Measurements from ENCODE around the gene ARHGEF2. TPM values are rescaled to one million over a fixed set of nuclear protein-coding genes. Genes with fewer than 3 reads are reported as not detected.
A peak's percentile ranks its signal among the peaks of the same experiment; 100 is the strongest.

ARHGEF2 gene
- total and polyA plus RNA-seq, 10 of the 15 experiments (the other 5 are each of a cell fraction or from before 2014, with no cell fraction given), result 8.1 to 113 (median 69.9) TPM

DNA sequence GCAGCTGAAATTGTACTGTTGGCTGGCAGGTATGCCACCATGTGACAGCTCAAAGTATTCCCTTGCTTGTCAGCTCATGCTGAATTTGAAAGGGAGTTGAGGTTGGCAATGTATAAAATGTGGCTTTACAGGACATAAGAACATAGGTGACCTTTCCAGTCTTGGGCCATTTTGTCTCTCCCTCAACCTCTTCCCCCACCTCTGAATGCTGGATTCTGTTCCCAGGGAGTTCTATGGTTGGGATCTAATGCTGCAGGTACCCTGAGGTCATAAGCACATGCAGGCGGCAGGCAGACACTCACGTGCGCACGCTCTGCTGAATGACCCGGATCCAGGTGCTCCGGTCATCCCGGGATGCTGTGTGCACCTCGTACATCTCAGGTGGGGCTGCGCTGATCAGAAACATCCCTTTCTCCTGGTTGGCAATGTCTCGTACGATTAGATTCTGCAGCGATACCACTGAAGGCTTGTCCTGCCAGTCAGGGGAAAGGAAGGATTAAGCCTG lies 20.9 kb downstream of the ARHGEF2 start:
- FAIRE-seq (no peak), DNase-seq (ENCODE audit: low read depth, low spot score) (no peak), ATAC-seq (no peak)
- POLR2A ChIA-PET, result interaction anchor here (0.7 to 8.4 kb wide), 8 partner anchors 9 to 23 kb away, joined by 3 to 180 read pairs (median 5); partner anchors contain the start of genes ARHGEF2 and KHDC4
- Histone ChIP-seq H4K20me1 (ENCODE audit: control insufficient read depth, insufficient read depth) (no peaks in the 10 kb centered on the region), H2AFZ (ENCODE audit: control insufficient read depth, low read depth, low read length) (no peak overlapping the region), H3K4me3 (no peak overlapping the region), H3K9me3 (replicated peaks; ENCODE audit: control insufficient read depth, insufficient read depth, low read length) (no peaks in the 10 kb centered on the region), H3K9ac (ENCODE audit: control insufficient read depth, insufficient read depth, low read length) (no peak overlapping the region), H3K4me2 (ENCODE audit: control insufficient read depth, insufficient read depth) (no peak overlapping the region), H3K79me2 (ENCODE audit: control insufficient read depth, insufficient read depth, low read length) (peaks cover 1% of the 10 kb centered on the region), H3K27ac (ENCODE audit: control insufficient read depth, insufficient read depth) (no peak overlapping the region), H3K27me3 (replicated peaks in 1 of 2; ENCODE audit: control insufficient read depth in 2 of 2, insufficient read depth in 2 of 2, low read length in 1 of 2) (no peaks in the 10 kb centered on the region), H3K36me3 (ENCODE audit: control insufficient read depth in 2 of 2, insufficient read depth in 2 of 2, low read length in 1 of 2) (peaks cover 35 to 58% of the 10 kb centered on the region in 2 experiments), H3K4me1 (ENCODE audit: control insufficient read depth, insufficient read depth, low read length) (peaks cover 34% of the 10 kb centered on the region)
- TSS peak; percentile 48 for BruUV-seq (replicated peaks)
- no peak for TF ChIP-seq ZNF384 (IDR thresholded peaks at IDR 0.05; ENCODE audit: borderline replicate concordance, low read depth, low read length)
- peak; percentile 27; the same call in 1 of the 2 replicates for TF ChIP-seq POLR2A (IDR thresholded peaks at IDR 0.05; ENCODE audit: low read depth, low read length)
- 95% methylated on average over 12 of the region's 12 CpGs for WGBS (ENCODE audit: insufficient coverage, insufficient replicate concordance, low lambda C conversion rate, missing lambda C conversion rate)
- RAD21 ChIA-PET (ENCODE audit: unreplicated experiment), result interaction anchor here (0.8 to 7.5 kb wide), 4 partner anchors 12 to 19 kb away, joined by 5 to 72 read pairs (median 22); partner anchors contain the start of gene ARHGEF2
- SMC1A ChIA-PET (ENCODE audit: uncharacterized antibody, unreplicated experiment), result interaction anchor here (0.7 to 9.7 kb wide), 9 partner anchors 8 to 107 kb away, joined by 3 to 152 read pairs (median 4); partner anchors contain the start of gene ARHGEF2
- CTCF ChIA-PET, result interaction anchor here (0.8 to 2.5 kb wide), 4 partner anchors 11 to 20 kb away, joined by 3 to 7 read pairs (median 6); no protein-coding TSS in a partner anchor
- in situ Hi-C loops (cut with MboI), result no loop called here
- intact Hi-C loops (cut with micrococcal nuclease; ENCODE audit: unreplicated experiment), result no loop called here

DNA sequence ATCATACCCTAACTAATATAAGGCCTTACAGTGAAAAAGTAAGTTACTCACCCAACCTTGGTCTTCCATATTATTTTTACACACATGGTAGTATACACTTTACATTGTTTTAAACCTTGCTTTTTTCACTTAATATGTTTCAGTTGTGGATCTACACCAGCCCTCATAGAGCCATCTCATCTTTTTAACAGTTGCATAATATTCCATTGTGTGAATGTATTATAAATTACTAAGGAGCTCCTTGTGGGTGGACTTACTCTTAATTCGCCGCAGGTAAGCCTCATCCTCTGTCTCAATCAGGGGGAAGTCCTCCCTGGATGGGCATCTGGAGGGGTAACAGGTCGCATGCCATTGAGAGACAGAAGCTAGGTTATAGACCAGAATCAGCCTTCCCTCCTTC lies 23.7 kb downstream of the ARHGEF2 start:
- in situ Hi-C loops (cut with MboI), result no loop called here
- RAD21 ChIA-PET (ENCODE audit: unreplicated experiment), result interaction anchor here (1.8 kb wide), 1 partner anchor 16 kb away, joined by 5 read pairs; no protein-coding TSS in a partner anchor
- POLR2A ChIA-PET, result interaction anchor here (0.6 to 1.0 kb wide), 3 partner anchors 9 to 173 kb away, joined by 3 read pairs; no protein-coding TSS in a partner anchor
- Histone ChIP-seq H2AFZ (ENCODE audit: control insufficient read depth, low read depth, low read length) (no peak overlapping the region), H3K4me3 (no peak overlapping the region), H3K36me3 (ENCODE audit: control insufficient read depth in 2 of 2, insufficient read depth in 2 of 2, low read length in 1 of 2) (peaks cover 45 to 59% of the 10 kb centered on the region in 2 experiments), H3K9ac (ENCODE audit: control insufficient read depth, insufficient read depth, low read length) (no peak overlapping the region), H4K20me1 (ENCODE audit: control insufficient read depth, insufficient read depth) (no peaks in the 10 kb centered on the region), H3K4me1 (ENCODE audit: control insufficient read depth, insufficient read depth, low read length) (peaks cover 9% of the 10 kb centered on the region), H3K4me2 (ENCODE audit: control insufficient read depth, insufficient read depth) (no peak overlapping the region), H3K79me2 (ENCODE audit: control insufficient read depth, insufficient read depth, low read length) (no peaks in the 10 kb centered on the region; the same call in none of the 2 replicates), H3K9me3 (replicated peaks; ENCODE audit: control insufficient read depth, insufficient read depth, low read length) (no peaks in the 10 kb centered on the region), H3K27ac (ENCODE audit: control insufficient read depth, insufficient read depth) (no peak overlapping the region), H3K27me3 (replicated peaks in 1 of 2; ENCODE audit: control insufficient read depth in 2 of 2, insufficient read depth in 2 of 2, low read length in 1 of 2) (no peaks in the 10 kb centered on the region)
- 100% methylated on average over 3 of the region's 3 CpGs for WGBS (ENCODE audit: insufficient coverage, insufficient replicate concordance, low lambda C conversion rate, missing lambda C conversion rate)
- SMC1A ChIA-PET (ENCODE audit: uncharacterized antibody, unreplicated experiment), result interaction anchor here (0.9 to 9.7 kb wide), 5 partner anchors 8 to 23 kb away, joined by 3 to 152 read pairs (median 3); partner anchors contain the start of gene ARHGEF2
- no peak for FAIRE-seq
- no TSS peak for BruUV-seq (replicated peaks)
- intact Hi-C loops (cut with micrococcal nuclease; ENCODE audit: unreplicated experiment), result no loop called here
- CTCF ChIA-PET, result interaction anchor here (0.6 to 1.4 kb wide), 3 partner anchors 27 to 72 kb away, joined by 3 to 4 read pairs (median 3); no protein-coding TSS in a partner anchor
- DNase-seq (ENCODE audit: low read depth, low spot score), result no peak
- no peak for ATAC-seq
- TF ChIP-seq SP1 (IDR thresholded peaks at IDR 0.05; ENCODE audit: low read depth, low read length), result no peak
- no peak for TF ChIP-seq SPI1 (IDR thresholded peaks at IDR 0.05; ENCODE audit: borderline replicate concordance, insufficient read depth, low read depth, low read length)
- no peak for TF ChIP-seq CREB1 (IDR thresholded peaks at IDR 0.05; ENCODE audit: low read depth)
- TF ChIP-seq, protein P1, sequence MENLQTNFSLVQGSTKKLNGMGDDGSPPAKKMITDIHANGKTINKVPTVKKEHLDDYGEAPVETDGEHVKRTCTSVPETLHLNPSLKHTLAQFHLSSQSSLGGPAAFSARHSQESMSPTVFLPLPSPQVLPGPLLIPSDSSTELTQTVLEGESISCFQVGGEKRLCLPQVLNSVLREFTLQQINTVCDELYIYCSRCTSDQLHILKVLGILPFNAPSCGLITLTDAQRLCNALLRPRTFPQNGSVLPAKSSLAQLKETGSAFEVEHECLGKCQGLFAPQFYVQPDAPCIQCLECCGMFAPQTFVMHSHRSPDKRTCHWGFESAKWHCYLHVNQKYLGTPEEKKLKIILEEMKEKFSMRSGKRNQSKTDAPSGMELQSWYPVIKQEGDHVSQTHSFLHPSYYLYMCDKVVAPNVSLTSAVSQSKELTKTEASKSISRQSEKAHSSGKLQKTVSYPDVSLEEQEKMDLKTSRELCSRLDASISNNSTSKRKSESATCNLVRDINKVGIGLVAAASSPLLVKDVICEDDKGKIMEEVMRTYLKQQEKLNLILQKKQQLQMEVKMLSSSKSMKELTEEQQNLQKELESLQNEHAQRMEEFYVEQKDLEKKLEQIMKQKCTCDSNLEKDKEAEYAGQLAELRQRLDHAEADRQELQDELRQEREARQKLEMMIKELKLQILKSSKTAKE (IDR thresholded peaks at IDR 0.05; ENCODE audit: low read depth, poor library complexity, severe bottlenecking), result no peak
- TF ChIP-seq DPF2 (IDR thresholded peaks at IDR 0.05), result no peak
- no peak for TF ChIP-seq CBX3 (IDR thresholded peaks at IDR 0.05; ENCODE audit: borderline replicate concordance, low read depth)
- TF ChIP-seq SREBF2 (IDR thresholded peaks at IDR 0.05; ENCODE audit: low read length), result no peak
- no peak for TF ChIP-seq MYB (IDR thresholded peaks at IDR 0.05; ENCODE audit: borderline replicate concordance, low read depth, low read length)
- TF ChIP-seq, protein P2, sequence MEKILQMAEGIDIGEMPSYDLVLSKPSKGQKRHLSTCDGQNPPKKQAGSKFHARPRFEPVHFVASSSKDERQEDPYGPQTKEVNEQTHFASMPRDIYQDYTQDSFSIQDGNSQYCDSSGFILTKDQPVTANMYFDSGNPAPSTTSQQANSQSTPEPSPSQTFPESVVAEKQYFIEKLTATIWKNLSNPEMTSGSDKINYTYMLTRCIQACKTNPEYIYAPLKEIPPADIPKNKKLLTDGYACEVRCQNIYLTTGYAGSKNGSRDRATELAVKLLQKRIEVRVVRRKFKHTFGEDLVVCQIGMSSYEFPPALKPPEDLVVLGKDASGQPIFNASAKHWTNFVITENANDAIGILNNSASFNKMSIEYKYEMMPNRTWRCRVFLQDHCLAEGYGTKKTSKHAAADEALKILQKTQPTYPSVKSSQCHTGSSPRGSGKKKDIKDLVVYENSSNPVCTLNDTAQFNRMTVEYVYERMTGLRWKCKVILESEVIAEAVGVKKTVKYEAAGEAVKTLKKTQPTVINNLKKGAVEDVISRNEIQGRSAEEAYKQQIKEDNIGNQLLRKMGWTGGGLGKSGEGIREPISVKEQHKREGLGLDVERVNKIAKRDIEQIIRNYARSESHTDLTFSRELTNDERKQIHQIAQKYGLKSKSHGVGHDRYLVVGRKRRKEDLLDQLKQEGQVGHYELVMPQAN (conservative IDR thresholded peaks at IDR 0.05), result no peak
- no peak for TF ChIP-seq YY1 (IDR thresholded peaks at IDR 0.05; ENCODE audit: low read depth, low read length)
- TF ChIP-seq CBFB (IDR thresholded peaks at IDR 0.05; ENCODE audit: low read depth), result no peak
- TF ChIP-seq CHD1 (IDR thresholded peaks at IDR 0.05; ENCODE audit: low read depth, low read length), result no peak

Measured in GM12878 (cell line).